DOHH2 (cell line): ENCODE results near the gene AP5S1.

ENCODE experiments used
- H3F3A ChIP-seq: fragments of 200-600 bp; sonication (generic), shearing (Covaris generic); 2 replicates; pipeline ENCODE4 v1.6.0; 2016; ENCODE audit warnings: antibody characterized with exemption, mild to moderate bottlenecking; ENCODE audit not compliant: control insufficient read depth, insufficient read depth
- H3K27ac ChIP-seq: fragments of 200-600 bp; sonication (generic); 2 replicates; pipeline ENCODE4 v1.5.1; 2014; ENCODE audit warnings: low read depth, mild to moderate bottlenecking, low read length, moderate library complexity
- H3K27me3 ChIP-seq: fragments of 200-600 bp; sonication (generic); 2 replicates; pipeline ENCODE4 v1.6.1; 2014; ENCODE audit warnings: mild to moderate bottlenecking, low read length, mixed read lengths; ENCODE audit not compliant: control insufficient read depth
- H3K36me3 ChIP-seq: fragments of 200-600 bp; sonication (generic); 2 replicates; pipeline ENCODE4 v1.6.1; 2014; ENCODE audit warnings: mild to moderate bottlenecking, low read length, moderate library complexity, mixed read lengths; ENCODE audit not compliant: control insufficient read depth
- H3K4me1 ChIP-seq: fragments of 200-600 bp; sonication (generic); 2 replicates; pipeline ENCODE4 v1.6.1; 2014; ENCODE audit warnings: mild to moderate bottlenecking, low read length, mixed read lengths; ENCODE audit not compliant: control insufficient read depth
- H3K4me2 ChIP-seq: fragments of 200-600 bp; sonication (generic); 2 replicates; pipeline ENCODE4 v1.6.0; 2014; ENCODE audit warnings: mild to moderate bottlenecking, low read length, moderate library complexity
- H3K4me3 ChIP-seq: fragments of 200-600 bp; sonication (generic); 2 replicates; pipeline ENCODE4 v1.5.1; 2014; ENCODE audit warnings: mild to moderate bottlenecking, low read length, mixed read lengths
- H3K79me2 ChIP-seq: fragments of 200-600 bp; sonication (generic); 2 replicates; pipeline ENCODE4 v1.6.1; 2014; ENCODE audit warnings: mild to moderate bottlenecking, low read length, mixed read lengths; ENCODE audit not compliant: control insufficient read depth
- H3K9me2 ChIP-seq: fragments of 200-600 bp; sonication (generic); replicated peaks from 2 replicates; pipeline ENCODE4 v1.6.1; 2014; ENCODE audit warnings: mild to moderate bottlenecking, low read length, mixed read lengths; ENCODE audit not compliant: control insufficient read depth
- H3K9me3 ChIP-seq: fragments of 200-600 bp; sonication (generic); 2 replicates; pipeline ENCODE4 v1.6.1; 2014; ENCODE audit warnings: antibody characterized with exemption, low read length, mixed read lengths; ENCODE audit not compliant: control insufficient read depth, insufficient read depth
- H4K20me1 ChIP-seq: fragments of 200-600 bp; sonication (generic); 2 replicates; pipeline ENCODE4 v1.6.0; 2014; ENCODE audit warnings: low read depth, mild to moderate bottlenecking, antibody characterized with exemption, low read length, moderate library complexity; ENCODE audit not compliant: control insufficient read depth, insufficient read depth
- CTCF ChIP-seq: fragments of 200-600 bp; sonication (generic); IDR thresholded peaks from one replicate; pipeline ENCODE4 v1.5.1; 2014; ENCODE audit warnings: antibody characterized with exemption, mild to moderate bottlenecking, low read depth, low read length; ENCODE audit not compliant: poor library complexity, severe bottlenecking
- EZH2phosphoT487 ChIP-seq: fragments of 200-600 bp; sonication (generic); IDR thresholded peaks from 2 replicates; pipeline ENCODE4 v1.6.1; 2017; ENCODE audit warnings: borderline replicate concordance, mild to moderate bottlenecking, antibody characterized with exemption, low read length, moderate library complexity, mixed read lengths

Gene AP5S1

GRCh38 chr20:3820048-3820900 is at the start of gene AP5S1:
TSS of gene AP5S1 (plus strand) at chr20:3820547. CDS start at chr20:3822118, 1,571 bp downstream.
- H3K4me1 ChIP-seq, result peaks cover 24% of the 10 kb centered on the region
- no peaks in the 10 kb centered on the region for H3K9me2 ChIP-seq
- peak within 1 kb of the TSS; percentile 81 for H3K4me2 ChIP-seq
- H3K27ac ChIP-seq, result peak within 1 kb of the TSS; percentile 64
- no peaks in the 10 kb centered on the region; the same call in 1 of the 2 replicates for H3K27me3 ChIP-seq
- H3K4me3 ChIP-seq, result peak within 1 kb of the TSS; percentile 85
- H3K79me2 ChIP-seq, result peaks cover 14% of the 10 kb centered on the region
- H3K9me3 ChIP-seq, result no peaks in the 10 kb centered on the region
- TF ChIP-seq EZH2phosphoT487 (no peak), CTCF (peak; percentile 98)
- H3F3A ChIP-seq, result no peaks in the 10 kb centered on the region
- H4K20me1 ChIP-seq, result no peaks in the 10 kb centered on the region
- peaks cover 17% of the 10 kb centered on the region for H3K36me3 ChIP-seq

- H3K9me2 ChIP-seq, result no peaks in the 10 kb centered on the region
- H3K4me3 ChIP-seq, result no peak overlapping the region
- H3K79me2 ChIP-seq, result peaks cover 9% of the 10 kb centered on the region
- H3F3A ChIP-seq, result peaks cover 5% of the 10 kb centered on the region
- H3K4me1 ChIP-seq, result peaks cover 12% of the 10 kb centered on the region
- peaks cover 4% of the 10 kb centered on the region; the same call in 1 of the 2 replicates for H4K20me1 ChIP-seq
- no peak overlapping the region for H3K4me2 ChIP-seq
- H3K27ac ChIP-seq, result no peak overlapping the region
- H3K9me3 ChIP-seq, result no peaks in the 10 kb centered on the region
- no peaks in the 10 kb centered on the region for H3K27me3 ChIP-seq
- H3K36me3 ChIP-seq, result no peaks in the 10 kb centered on the region; the same call in 1 of the 2 replicates
- TF ChIP-seq CTCF, result no peak
- no peak for TF ChIP-seq EZH2phosphoT487
Measured at GRCh38 chr20:3771552-3772058, 48.7 kb upstream of the AP5S1 start.

GRCh38 chr20:3775457-3776108 is 44.8 kb upstream of the AP5S1 start:
- Histone ChIP-seq H4K20me1 (no peaks in the 10 kb centered on the region), H3K27me3 (peaks cover 24% of the 10 kb centered on the region), H3K4me3 (no peak overlapping the region), H3K4me2 (no peak overlapping the region), H3K9me3 (no peaks in the 10 kb centered on the region), H3K79me2 (no peaks in the 10 kb centered on the region), H3F3A (no peaks in the 10 kb centered on the region), H3K9me2 (no peaks in the 10 kb centered on the region), H3K36me3 (no peaks in the 10 kb centered on the region), H3K4me1 (peaks cover 31% of the 10 kb centered on the region), H3K27ac (no peak overlapping the region)
- TF ChIP-seq CTCF, result no peak
